ENCODE measurements around the gene RPGRIP1L. TPM values are rescaled to one million over a fixed set of nuclear protein-coding genes. Genes with fewer than 3 reads are reported as not detected.
A peak's percentile ranks its signal among the peaks of the same experiment; 100 is the strongest.

Gene RPGRIP1L
- total RNA-seq, 1 donor from 2014 or later: 7.0 TPM

GRCh38 chr16:53643474-53643873 lies 60.2 kb downstream of the RPGRIP1L start:
- no peak for DNase-seq

DNA sequence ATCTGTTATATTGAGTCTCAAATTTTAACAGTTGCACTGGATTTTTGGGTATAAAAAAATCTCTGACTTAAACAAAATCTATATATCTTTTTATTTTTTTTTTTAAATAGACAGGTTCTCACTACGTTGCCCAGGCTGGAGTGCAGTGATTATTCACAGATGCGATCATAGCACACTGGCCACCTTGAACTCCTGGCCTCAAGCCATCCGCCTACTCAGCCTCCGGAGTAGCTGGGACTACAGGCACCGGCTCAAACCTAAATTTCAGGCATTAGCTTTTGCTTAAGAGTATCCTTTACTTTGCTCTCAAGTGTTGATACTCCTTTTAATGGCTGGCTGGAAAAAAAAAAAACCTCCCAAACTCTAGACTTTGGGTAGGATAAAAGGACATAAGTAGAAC lies 61.6 kb downstream of the RPGRIP1L start:
- DNase-seq: no peak

DNA sequence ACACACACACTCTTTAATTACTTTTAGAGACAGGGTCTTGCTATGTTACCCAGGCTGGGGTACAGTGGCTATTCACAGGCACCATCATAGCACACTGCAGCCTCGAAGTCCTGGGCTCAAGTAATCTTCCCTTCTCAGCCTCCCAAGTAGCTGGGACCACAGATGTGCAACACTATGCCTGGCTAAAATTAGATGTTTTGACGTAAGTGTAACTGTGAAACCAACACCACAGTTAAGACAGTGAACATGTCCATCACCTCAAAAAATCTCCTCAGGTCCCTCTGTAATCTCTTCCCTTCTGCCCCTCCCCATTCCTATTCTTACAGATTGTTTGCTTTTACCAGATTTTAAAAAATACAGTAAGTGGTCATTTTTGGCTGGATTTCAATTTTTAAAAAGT lies 66.7 kb downstream of the RPGRIP1L start:
- no peak for DNase-seq

- DNase-seq: no peak
These were observed 71.1 kb downstream of the RPGRIP1L start for GRCh38 chr16:53632526-53632925.

GRCh38 chr16:53631236-53632025 lies 72.2 kb downstream of the RPGRIP1L start:
- no peak for DNase-seq

GRCh38 chr16:53629607-53630312 lies 73.9 kb downstream of the RPGRIP1L start:
- DNase-seq: no peak

- DNase-seq: no peak
These were observed 74.5 kb downstream of the RPGRIP1L start for GRCh38 chr16:53629151-53629550.

DNA sequence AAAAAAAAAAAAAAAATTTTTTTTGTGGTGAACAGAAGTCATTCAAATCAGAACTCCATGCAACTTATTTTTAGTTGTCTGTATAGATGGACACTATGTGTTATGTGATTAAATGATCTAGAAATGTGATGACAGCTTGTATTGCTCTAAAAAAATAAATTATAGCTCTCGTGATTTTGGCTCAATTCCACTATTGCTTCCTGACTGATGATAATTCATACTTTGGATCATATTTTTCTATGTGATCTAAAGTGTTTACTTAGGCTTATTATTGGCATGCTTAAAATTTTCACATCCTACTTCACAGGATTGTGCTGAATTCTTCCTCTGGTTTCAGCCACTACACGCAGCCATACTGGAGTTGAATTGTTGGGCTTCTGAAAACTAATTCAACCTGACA lies 76.8 kb downstream of the RPGRIP1L start:
- DNase-seq: peak; percentile 42

DNA sequence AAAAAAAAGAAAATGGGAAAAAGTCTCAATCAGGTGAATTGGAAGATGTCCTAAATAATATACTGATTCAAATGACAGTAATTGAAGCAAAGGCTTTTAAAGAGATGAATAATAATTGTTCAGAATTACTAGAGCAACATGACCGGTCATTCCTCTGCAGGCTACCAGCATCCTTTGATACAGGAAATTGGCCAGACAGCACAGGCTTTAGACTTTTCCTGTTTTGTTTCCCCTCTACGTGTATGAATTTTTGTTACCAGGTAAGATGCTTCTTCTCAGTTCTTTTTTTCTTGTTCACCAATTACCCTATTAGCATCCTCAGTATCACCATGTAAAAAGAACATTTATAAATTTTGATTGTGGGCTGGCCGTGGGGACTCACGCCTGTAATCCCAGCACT lies 77.5 kb downstream of the RPGRIP1L start:
- peak; percentile 64 for DNase-seq

DNA sequence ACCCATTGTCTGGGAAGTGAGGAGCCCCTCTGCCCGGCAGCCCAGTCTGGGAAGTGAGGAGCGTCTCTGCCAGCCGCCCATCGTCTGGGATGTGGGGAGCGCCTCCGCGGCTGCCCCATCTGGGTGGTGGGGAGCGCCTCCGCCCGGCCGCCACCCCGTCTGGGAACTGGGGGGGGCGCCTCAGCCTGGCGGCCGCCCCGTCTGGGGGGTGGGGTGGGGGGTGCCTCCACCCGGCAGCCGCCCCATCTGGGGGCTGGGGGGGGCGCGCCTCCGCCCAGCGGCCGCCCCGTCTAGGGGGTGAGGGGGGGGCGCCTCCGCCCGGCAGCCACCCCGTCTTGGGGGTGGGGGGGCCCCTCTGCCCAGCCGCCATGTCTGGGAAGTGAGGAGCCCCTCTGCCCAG lies 78.4 kb downstream of the RPGRIP1L start:
- no peak for DNase-seq

DNA sequence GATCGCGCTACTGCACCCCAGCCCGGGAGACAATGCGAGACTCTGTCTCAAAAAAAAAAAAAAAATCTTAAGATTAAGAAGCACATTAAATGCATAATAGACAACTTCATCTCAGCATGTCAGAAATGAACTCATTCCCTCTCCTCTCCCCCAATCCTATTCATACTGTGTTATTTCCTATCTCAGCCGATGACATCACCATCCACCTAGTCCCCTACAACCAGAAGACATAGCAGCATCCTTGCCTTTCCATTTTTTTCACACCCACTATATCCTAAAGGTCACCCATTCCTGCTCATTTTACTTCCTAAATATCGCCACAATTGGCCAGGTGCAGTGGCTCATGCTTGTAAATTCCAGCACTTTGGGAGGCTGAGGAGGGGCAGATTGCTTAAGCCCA lies 81.3 kb downstream of the RPGRIP1L start:
- peak; percentile 4 for DNase-seq

DNA sequence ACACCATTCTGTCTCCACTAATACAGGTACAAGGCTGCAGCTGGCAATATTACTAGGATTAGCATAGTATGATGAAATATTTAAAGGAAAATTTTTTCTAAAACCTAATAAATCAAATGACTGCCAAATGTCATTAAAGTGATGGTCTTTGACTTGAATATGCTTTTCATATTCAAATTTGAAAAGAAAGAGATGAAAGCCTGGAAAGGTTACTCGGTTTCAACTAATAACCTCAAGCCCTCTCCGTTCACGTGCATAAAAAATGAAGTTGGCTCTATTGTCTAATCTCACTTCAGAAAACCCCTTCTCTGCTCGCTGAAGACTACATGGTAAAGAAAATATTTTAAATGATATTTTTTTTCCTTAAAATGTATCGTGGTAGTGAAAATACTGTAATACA lies 83.2 kb downstream of the RPGRIP1L start:
- DNase-seq: no peak

- no peak for DNase-seq
These were observed 84.4 kb downstream of the RPGRIP1L start for GRCh38 chr16:53619235-53619634.

DNA sequence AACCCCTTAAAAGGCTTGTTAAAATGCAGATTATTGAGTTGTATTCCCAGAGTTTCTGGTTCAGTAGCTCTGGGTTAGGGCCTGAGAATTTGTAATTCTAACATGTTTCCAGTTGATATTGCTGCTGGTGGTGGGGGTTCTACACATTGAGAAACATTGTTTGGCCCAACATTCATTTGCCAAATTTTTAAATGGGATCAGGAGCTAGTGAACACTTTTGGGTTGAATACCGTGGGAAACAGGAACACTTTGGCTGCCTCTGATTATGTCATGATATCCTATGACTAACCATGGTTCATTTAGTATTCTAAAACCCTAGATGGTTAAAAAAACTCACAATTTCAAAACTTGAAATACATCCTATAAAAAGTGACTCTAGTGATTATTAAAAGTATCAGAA lies 89.3 kb downstream of the RPGRIP1L start:
- DNase-seq: peak; percentile 76

- DNase-seq: no peak
These were observed 91.7 kb downstream of the RPGRIP1L start for GRCh38 chr16:53612003-53612402.

- DNase-seq: no peak
These were observed 92.4 kb downstream of the RPGRIP1L start for GRCh38 chr16:53611179-53611696.

DNA sequence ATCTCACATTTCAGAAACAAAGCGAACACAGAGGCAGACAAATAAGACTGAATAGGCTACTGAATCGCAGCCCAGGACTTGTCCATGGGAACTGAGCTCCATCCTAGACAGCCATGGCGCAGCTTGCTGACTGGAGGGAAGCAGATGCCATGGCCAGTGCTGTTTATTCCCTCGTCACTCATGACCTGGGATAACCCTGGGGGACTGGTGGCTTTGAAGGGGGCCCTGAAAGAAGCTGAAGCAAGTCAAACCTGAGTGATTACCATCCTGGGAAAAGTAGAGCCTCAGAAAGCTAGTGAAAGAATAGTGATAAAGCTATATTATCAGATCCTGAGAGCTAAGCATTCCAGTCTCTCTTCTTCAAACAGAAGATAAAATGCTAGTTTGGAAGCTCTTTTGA lies 94.1 kb downstream of the RPGRIP1L start:
- no peak for DNase-seq

DNA sequence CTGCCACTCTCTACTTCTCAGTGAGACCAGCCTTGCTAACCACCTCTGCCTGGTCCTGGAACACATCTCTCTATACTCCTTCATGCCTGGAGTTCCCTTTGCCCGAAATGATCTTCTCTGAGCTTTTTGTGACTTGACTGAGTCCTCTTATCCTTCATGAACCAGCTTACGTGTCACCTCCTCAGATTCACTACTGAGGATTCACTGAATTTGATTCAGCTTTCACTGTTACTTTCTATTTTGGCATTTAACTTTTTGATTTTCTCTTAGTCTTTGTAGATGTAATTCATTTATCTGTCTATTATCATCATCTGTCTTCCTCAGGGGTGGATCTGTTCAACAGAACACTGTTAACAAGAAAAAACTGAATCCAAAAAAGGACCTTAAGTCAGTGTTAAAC lies 95.6 kb downstream of the RPGRIP1L start:
- no peak for DNase-seq

DNA sequence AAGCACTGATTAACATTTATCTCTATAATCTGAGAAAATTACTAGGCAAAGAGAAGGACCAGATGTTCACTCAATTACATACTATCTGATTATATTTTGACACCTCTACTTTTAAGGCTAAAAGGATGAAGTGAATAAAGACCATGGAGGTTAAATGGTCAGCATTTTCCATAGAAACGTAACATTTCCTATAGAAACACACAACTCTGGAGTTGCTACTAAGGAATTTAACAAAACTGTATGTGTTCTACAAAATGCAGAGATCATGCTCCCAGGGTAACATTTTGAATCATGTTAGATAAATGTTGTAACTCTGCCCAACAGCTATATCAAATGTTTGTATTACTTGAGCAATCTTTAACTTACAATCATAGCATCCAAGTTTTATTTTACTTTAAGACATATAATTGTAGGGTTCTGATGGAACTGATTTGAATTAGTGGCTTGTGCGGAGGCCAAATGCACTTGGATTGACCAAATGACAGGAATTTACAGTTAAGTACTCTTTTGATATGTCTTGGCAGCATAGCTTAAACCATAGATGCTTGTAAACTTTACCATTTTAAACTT lies 97.7 kb downstream of the RPGRIP1L start:
- no peak for DNase-seq

DNA sequence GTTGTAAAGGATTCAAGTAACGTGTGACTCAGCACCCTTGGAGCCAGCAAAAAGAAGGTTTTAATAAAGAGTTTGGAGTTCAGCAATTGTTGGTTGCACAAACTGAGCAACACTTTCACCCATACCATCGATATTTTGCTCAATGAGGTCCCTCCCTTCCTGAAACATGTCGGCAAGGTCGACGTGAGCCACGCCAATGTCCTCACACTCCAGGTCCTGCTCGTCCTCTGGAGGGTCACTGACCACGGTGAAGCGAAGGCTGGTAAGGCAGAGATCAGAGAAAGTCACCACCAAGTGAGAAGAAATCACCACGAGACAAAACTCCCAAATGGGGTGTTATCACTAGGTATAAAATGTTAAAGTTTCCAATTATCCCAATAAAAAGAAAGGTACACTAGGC lies 98.3 kb downstream of the RPGRIP1L start:
- no peak for DNase-seq

- no peak for DNase-seq
These were observed 101.7 kb downstream of the RPGRIP1L start for GRCh38 chr16:53601961-53602360.

GRCh38 chr16:53600616-53601015 lies 103.0 kb downstream of the RPGRIP1L start:
- no peak for DNase-seq

DNA sequence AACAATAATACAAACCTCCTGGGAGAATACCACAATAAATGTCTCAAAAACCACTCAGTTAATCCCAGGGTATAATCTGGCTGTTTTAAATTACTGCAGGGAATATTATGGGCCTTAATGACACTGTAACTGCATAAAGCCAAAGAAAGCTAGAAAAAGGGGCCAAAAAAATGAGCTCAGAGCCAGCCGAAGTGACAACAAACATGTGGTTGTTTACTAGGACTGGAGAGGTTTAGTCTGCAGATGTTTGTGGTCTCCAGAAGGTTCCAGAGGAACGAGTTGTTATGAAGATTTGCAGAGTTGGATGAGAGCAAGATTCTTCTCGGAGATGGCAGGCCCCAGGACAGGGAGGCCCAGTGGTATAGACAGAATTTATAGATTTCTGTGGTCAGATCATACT lies 103.5 kb downstream of the RPGRIP1L start:
- DNase-seq: no peak

- no peak for DNase-seq
These were observed 104.1 kb downstream of the RPGRIP1L start for GRCh38 chr16:53599548-53599947.

All from dermis blood vessel endothelial cell (primary cell).